Measurements from ENCODE around the gene DCTN3. TPM values are rescaled to one million over a fixed set of nuclear protein-coding genes. Genes with fewer than 3 reads are reported as not detected.

Gene DCTN3
- polyA plus RNA-seq, 1 donor = 67.2 TPM

DNA sequence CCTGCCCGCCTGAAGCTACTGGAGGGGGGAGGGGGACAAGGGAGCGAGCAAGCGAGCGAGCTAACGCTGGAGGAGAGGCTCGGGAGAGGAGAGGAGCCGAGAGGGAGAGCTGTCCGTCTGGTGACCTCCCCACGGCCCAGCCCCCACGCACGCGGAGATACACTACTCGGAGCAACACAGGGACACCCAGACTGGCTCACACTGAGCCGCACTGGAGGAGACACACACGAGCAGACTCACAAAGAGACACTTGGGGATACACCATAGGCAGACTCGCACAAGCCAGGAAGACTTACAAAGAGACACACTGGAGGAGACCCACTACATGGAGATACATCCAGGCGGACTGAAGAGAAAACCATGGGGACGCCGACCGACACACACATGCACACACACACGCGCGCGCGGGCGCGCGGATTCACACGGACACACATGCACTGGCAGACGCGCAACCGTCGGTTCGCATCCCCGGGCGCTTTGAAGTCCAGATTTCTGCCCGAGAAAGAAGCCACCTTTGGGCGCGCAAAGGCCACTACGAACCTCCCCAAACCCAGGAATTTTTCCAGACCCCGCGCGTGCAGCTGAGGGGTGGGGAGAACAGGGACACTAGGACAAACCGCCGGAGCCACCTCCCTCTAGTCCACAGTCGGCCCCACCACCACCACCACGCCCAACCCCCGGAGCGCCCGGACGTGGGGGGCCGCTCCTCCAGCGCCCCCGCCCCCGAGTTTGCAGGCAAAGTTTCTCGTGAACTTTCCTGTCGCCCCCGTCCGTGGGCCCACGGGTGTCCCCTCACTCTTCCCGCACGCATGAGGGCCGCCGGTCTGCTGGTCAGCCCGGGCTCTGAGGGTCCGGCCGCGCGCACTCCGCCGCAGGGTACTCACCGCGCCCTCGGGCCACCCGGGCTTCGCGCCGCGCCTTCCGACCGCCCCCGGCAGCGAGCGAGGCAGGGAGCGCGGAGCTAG, 31.3 kb downstream of the DCTN3 start:
- no peak overlapping the region for H3K27ac ChIP-seq (ENCODE audit: low read length)
- peaks cover 16% of the 10 kb centered on the region for H3K9me3 ChIP-seq (ENCODE audit: control insufficient read depth, low read depth, low read length)
- H3K27me3 ChIP-seq (ENCODE audit: control insufficient read depth, insufficient read depth, low read length) = peaks cover 94% of the 10 kb centered on the region
- H3K4me1 ChIP-seq (ENCODE audit: control insufficient read depth, insufficient read depth, low read length) = peaks cover 16% of the 10 kb centered on the region
- H3K36me3 ChIP-seq (ENCODE audit: control insufficient read depth, insufficient read depth, low read length) = no peaks in the 10 kb centered on the region
- DNase-seq = no peak
- WGBS (ENCODE audit: insufficient coverage, low lambda C conversion rate) = no CpG with 5 or more reads among the region's 86 CpGs
- peak overlapping the region; percentile 50 for H3K4me3 ChIP-seq (ENCODE audit: low read length)

GRCh38 chr9:34587271-34587670, 33.0 kb downstream of the DCTN3 start:
- Histone ChIP-seq H3K27me3 (ENCODE audit: control insufficient read depth, insufficient read depth, low read length) (peaks cover 93% of the 10 kb centered on the region), H3K4me1 (ENCODE audit: control insufficient read depth, insufficient read depth, low read length) (peaks cover 16% of the 10 kb centered on the region), H3K4me3 (ENCODE audit: low read length) (no peak overlapping the region), H3K9me3 (ENCODE audit: control insufficient read depth, low read depth, low read length) (peaks cover 16% of the 10 kb centered on the region), H3K36me3 (ENCODE audit: control insufficient read depth, insufficient read depth, low read length) (no peaks in the 10 kb centered on the region), H3K27ac (ENCODE audit: low read length) (no peak overlapping the region)
- no CpG with 5 or more reads among the region's 2 CpGs for WGBS (ENCODE audit: insufficient coverage, low lambda C conversion rate)
- DNase-seq = no peak

- no peak overlapping the region for H3K4me3 ChIP-seq (ENCODE audit: low read length)
- peaks cover 11% of the 10 kb centered on the region for H3K4me1 ChIP-seq (ENCODE audit: control insufficient read depth, insufficient read depth, low read length)
- H3K36me3 ChIP-seq (ENCODE audit: control insufficient read depth, insufficient read depth, low read length) = no peaks in the 10 kb centered on the region
- H3K27ac ChIP-seq (ENCODE audit: low read length) = no peak overlapping the region
- peaks cover 92% of the 10 kb centered on the region for H3K27me3 ChIP-seq (ENCODE audit: control insufficient read depth, insufficient read depth, low read length)
- DNase-seq = no peak
- peaks cover 10% of the 10 kb centered on the region for H3K9me3 ChIP-seq (ENCODE audit: control insufficient read depth, low read depth, low read length)
- 20% methylated on average over 1 of the region's 11 CpGs for WGBS (ENCODE audit: insufficient coverage, low lambda C conversion rate)
Observed at GRCh38 chr9:34585946-34586669, 34.2 kb downstream of the DCTN3 start.

DNA sequence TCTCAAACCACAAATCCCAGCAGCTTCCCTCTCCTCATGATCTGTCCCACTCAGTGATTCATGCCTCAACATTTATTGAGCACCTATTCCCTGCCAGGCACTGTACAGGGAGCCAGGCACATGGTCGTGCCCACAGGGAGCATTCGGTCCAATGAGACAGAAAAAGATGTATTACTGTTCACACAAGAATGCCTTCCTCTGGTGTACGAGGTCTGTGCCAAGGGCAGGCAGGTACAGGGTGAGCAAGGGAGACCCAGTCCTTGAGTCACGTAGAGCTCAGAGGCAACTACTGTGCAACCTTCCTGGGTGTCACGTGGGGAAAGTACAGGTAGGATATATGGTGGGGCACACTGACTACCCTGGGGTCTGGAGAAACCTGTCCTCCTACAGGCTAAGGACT, 35.3 kb downstream of the DCTN3 start:
- H3K4me3 ChIP-seq (ENCODE audit: low read length) = no peak overlapping the region
- H3K27ac ChIP-seq (ENCODE audit: low read length) = no peak overlapping the region
- DNase-seq = no peak
- H3K4me1 ChIP-seq (ENCODE audit: control insufficient read depth, insufficient read depth, low read length) = peaks cover under 1% of the 10 kb centered on the region
- peaks cover 5% of the 10 kb centered on the region for H3K9me3 ChIP-seq (ENCODE audit: control insufficient read depth, low read depth, low read length)
- peaks cover 92% of the 10 kb centered on the region for H3K27me3 ChIP-seq (ENCODE audit: control insufficient read depth, insufficient read depth, low read length)
- WGBS (ENCODE audit: insufficient coverage, low lambda C conversion rate) = no CpG with 5 or more reads among the region's 5 CpGs
- H3K36me3 ChIP-seq (ENCODE audit: control insufficient read depth, insufficient read depth, low read length) = no peaks in the 10 kb centered on the region

- Histone ChIP-seq H3K4me1 (ENCODE audit: control insufficient read depth, insufficient read depth, low read length) (no peaks in the 10 kb centered on the region), H3K4me3 (ENCODE audit: low read length) (no peak overlapping the region), H3K27me3 (ENCODE audit: control insufficient read depth, insufficient read depth, low read length) (peaks cover 93% of the 10 kb centered on the region), H3K9me3 (ENCODE audit: control insufficient read depth, low read depth, low read length) (no peaks in the 10 kb centered on the region), H3K36me3 (ENCODE audit: control insufficient read depth, insufficient read depth, low read length) (no peaks in the 10 kb centered on the region), H3K27ac (ENCODE audit: low read length) (no peak overlapping the region)
- no peak for DNase-seq
- WGBS (ENCODE audit: insufficient coverage, low lambda C conversion rate) = 80% methylated on average over 1 of the region's 5 CpGs
Observed at GRCh38 chr9:34582787-34583186, 37.5 kb downstream of the DCTN3 start.

DNA sequence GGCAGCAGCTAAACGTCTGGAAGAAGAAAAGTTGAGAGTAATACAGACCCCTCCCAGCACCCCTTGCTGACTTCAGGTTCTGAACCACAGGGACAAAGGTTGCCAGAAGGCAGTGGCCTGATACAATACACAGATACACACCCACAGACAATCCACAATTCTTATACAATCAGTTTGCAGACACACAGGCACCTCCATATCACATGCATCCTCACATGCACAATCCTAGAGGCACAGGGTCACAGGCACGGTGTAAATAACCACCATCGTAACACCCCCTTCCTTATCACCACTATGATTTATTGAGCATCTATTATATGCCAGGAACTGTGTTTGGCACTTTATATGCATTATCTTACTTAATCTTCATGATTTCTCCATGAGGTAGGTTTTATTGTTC, 39.0 kb downstream of the DCTN3 start:
- Histone ChIP-seq H3K27me3 (ENCODE audit: control insufficient read depth, insufficient read depth, low read length) (peaks cover 92% of the 10 kb centered on the region), H3K27ac (ENCODE audit: low read length) (no peak overlapping the region), H3K4me3 (ENCODE audit: low read length) (no peak overlapping the region), H3K9me3 (ENCODE audit: control insufficient read depth, low read depth, low read length) (no peaks in the 10 kb centered on the region), H3K36me3 (ENCODE audit: control insufficient read depth, insufficient read depth, low read length) (no peaks in the 10 kb centered on the region), H3K4me1 (ENCODE audit: control insufficient read depth, insufficient read depth, low read length) (peaks cover 7% of the 10 kb centered on the region)
- no peak for DNase-seq
- WGBS (ENCODE audit: insufficient coverage, low lambda C conversion rate) = no CpG with 5 or more reads among the region's 3 CpGs

GRCh38 chr9:34580358-34580757, 39.9 kb downstream of the DCTN3 start:
- Histone ChIP-seq H3K4me3 (ENCODE audit: low read length) (no peak overlapping the region), H3K27ac (ENCODE audit: low read length) (no peak overlapping the region), H3K4me1 (ENCODE audit: control insufficient read depth, insufficient read depth, low read length) (peaks cover 7% of the 10 kb centered on the region), H3K9me3 (ENCODE audit: control insufficient read depth, low read depth, low read length) (no peaks in the 10 kb centered on the region), H3K27me3 (ENCODE audit: control insufficient read depth, insufficient read depth, low read length) (peaks cover 90% of the 10 kb centered on the region), H3K36me3 (ENCODE audit: control insufficient read depth, insufficient read depth, low read length) (no peaks in the 10 kb centered on the region)
- no CpG with 5 or more reads among the region's 8 CpGs for WGBS (ENCODE audit: insufficient coverage, low lambda C conversion rate)
- DNase-seq = no peak

DNA sequence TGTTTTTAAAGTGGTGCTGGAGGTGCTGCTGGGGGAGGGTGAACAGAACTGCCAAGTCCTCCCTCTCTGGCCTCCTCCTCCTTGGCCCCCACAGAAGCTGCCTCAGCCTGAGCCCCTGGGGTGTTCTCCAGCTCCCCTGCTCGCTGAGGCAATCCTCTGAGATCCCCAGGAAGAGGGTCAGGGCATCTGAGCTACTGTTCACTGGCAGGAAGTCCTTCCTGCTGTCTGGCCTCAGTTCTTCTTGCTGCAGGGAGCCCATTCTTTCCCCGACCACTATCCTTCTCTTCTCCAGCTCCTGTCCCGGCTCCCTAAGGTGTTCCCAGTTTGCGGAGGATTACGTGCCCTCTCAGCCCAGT, 40.5 kb downstream of the DCTN3 start:
- Histone ChIP-seq H3K27me3 (ENCODE audit: control insufficient read depth, insufficient read depth, low read length) (peaks cover 90% of the 10 kb centered on the region), H3K9me3 (ENCODE audit: control insufficient read depth, low read depth, low read length) (peaks cover under 1% of the 10 kb centered on the region), H3K4me1 (ENCODE audit: control insufficient read depth, insufficient read depth, low read length) (peaks cover 7% of the 10 kb centered on the region), H3K27ac (ENCODE audit: low read length) (no peak overlapping the region), H3K36me3 (ENCODE audit: control insufficient read depth, insufficient read depth, low read length) (no peaks in the 10 kb centered on the region), H3K4me3 (ENCODE audit: low read length) (no peak overlapping the region)
- DNase-seq = no peak
- 62% methylated on average over 4 of the region's 5 CpGs for WGBS (ENCODE audit: insufficient coverage, low lambda C conversion rate)

GRCh38 chr9:34579104-34579807, 41.0 kb downstream of the DCTN3 start:
- Histone ChIP-seq H3K4me3 (ENCODE audit: low read length) (no peak overlapping the region), H3K9me3 (ENCODE audit: control insufficient read depth, low read depth, low read length) (peaks cover 2% of the 10 kb centered on the region), H3K4me1 (ENCODE audit: control insufficient read depth, insufficient read depth, low read length) (peaks cover 7% of the 10 kb centered on the region), H3K36me3 (ENCODE audit: control insufficient read depth, insufficient read depth, low read length) (no peaks in the 10 kb centered on the region), H3K27me3 (ENCODE audit: control insufficient read depth, insufficient read depth, low read length) (peaks cover 90% of the 10 kb centered on the region), H3K27ac (ENCODE audit: low read length) (peak overlapping the region; percentile 72)
- DNase-seq = no peak
- WGBS (ENCODE audit: insufficient coverage, low lambda C conversion rate) = 0% methylated on average over 2 of the region's 17 CpGs
